NCI-H2196 treated with DMSO at 0.1 percent for 48 hours (cell line): ENCODE measurements around the gene SSTR3.

ENCODE experiments used
- DNase-seq: peaks from one replicate; lab custom pipeline; 2025; ENCODE audit not compliant: unreplicated experiment; lab: John Stamatoyannopoulos, UW

The SSTR3 gene

GRCh38 chr22:37197451-37198257 lies 14.6 kb downstream of the SSTR3 start:
- peak; percentile 51 for DNase-seq

- DNase-seq = peak; percentile 22
These were observed 15.5 kb downstream of the SSTR3 start for GRCh38 chr22:37196539-37197450.

GRCh38 chr22:37195921-37196320 lies 16.4 kb downstream of the SSTR3 start:
- DNase-seq = no peak

GRCh38 chr22:37194750-37195149 lies 17.5 kb downstream of the SSTR3 start:
- no peak for DNase-seq

- no peak for DNase-seq
These were observed 18.6 kb downstream of the SSTR3 start for GRCh38 chr22:37193629-37194191.

GRCh38 chr22:37192741-37193140 lies 19.5 kb downstream of the SSTR3 start:
- DNase-seq = no peak

GRCh38 chr22:37192204-37192603 lies 20.1 kb downstream of the SSTR3 start:
- DNase-seq = no peak

- DNase-seq = no peak
These were observed 22.0 kb downstream of the SSTR3 start for GRCh38 chr22:37190262-37190780.

GRCh38 chr22:37188901-37189466 lies 23.3 kb downstream of the SSTR3 start:
- no peak for DNase-seq

GRCh38 chr22:37187891-37188761 lies 24.2 kb downstream of the SSTR3 start, which contains the start of gene C1QTNF6:
TSS of gene C1QTNF6 (minus strand) at chr22:37188247. CDS start at chr22:37188213, 34 bp downstream.
- DNase-seq = no peak

GRCh38 chr22:37187552-37187890 lies 24.8 kb downstream of the SSTR3 start:
- DNase-seq = no peak

GRCh38 chr22:37186997-37187522 lies 25.2 kb downstream of the SSTR3 start:
- no peak for DNase-seq

- no peak for DNase-seq
These were observed 25.9 kb downstream of the SSTR3 start for GRCh38 chr22:37186228-37186996.

- DNase-seq = no peak
These were observed 26.5 kb downstream of the SSTR3 start for GRCh38 chr22:37185646-37186227.

- no peak for DNase-seq
These were observed 27.3 kb downstream of the SSTR3 start for GRCh38 chr22:37184816-37185541.

- DNase-seq = no peak
These were observed 27.9 kb downstream of the SSTR3 start for GRCh38 chr22:37184380-37184755.

GRCh38 chr22:37183432-37184379 lies 28.6 kb downstream of the SSTR3 start:
- no peak for DNase-seq
